CD4-positive, alpha-beta T cell treated with Interleukin-15 for 4 hours (primary cell): ENCODE measurements around the gene SLC6A18.

Experiments used
- DNase-seq: peaks from one replicate; pipeline ENCODE4 v3.0.0-alpha.2; 2020; ENCODE audit warnings: low spot score

Gene SLC6A18

GRCh38 chr5:1203968-1204692 is 21.1 kb upstream of the SLC6A18 start:
- DNase-seq, result no peak

DNA sequence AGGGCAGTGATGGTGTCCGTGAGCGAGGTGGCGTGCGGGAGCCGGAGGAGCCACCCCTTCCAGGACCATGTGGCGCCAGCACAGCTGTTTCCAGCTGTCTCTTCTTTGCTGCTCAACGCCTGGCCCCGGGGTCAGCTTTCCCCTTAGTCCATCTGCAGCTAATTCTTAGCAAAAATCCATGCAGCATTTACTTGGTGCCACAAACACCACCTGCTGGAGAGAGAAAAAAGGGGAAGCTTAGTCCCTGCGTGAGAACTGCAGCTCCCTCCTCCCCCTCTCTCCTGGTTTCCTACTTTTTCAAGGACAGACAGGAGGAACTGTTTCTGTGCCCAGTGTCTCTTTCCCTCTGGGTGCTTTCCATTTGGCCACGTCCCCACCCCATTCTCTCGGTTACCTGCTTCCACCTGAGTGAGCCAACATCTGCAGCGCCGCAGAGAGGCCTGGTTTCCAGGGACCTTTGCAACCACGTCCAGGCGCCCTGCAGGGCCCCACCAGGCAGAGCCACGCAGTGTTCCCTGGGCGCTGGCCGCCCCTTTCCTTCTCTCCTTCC is 20.4 kb upstream of the SLC6A18 start:
- DNase-seq, result no peak

GRCh38 chr5:1205255-1206180 is 19.7 kb upstream of the SLC6A18 start:
- no peak for DNase-seq

GRCh38 chr5:1206521-1207412 is 18.4 kb upstream of the SLC6A18 start:
- no peak for DNase-seq

- no peak for DNase-seq
Observed at GRCh38 chr5:1207555-1207954, 17.6 kb upstream of the SLC6A18 start.

DNA sequence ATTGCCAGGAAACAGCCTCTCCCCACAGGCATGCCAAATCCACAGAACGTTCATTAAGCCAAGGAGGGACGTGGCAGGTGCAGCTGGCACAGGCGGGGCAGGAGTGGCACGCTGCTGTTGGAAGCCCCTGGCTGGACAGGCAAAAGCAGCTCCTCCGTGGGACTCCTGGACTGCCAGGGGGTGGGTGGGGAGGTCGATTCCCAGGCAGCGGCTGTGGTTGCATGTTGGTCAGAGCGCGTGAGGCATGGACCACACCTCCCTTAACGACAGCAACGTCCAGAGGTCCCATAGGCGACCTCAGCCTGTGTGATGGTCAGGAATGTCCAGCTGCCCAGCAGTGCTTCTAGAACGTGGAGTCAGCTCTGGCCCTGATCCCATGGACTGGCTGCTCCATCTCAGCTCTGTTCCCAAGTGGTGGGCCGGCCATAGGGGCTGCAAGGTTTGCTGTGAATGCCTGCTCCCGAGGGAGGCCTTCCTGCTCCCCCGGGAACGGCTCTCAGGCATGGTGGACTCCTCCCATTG is 16.9 kb upstream of the SLC6A18 start:
- DNase-seq, result no peak

GRCh38 chr5:1208743-1209488 is 16.3 kb upstream of the SLC6A18 start:
- no peak for DNase-seq

- DNase-seq, result no peak
Observed at GRCh38 chr5:1209489-1209852, 15.7 kb upstream of the SLC6A18 start.

- DNase-seq, result no peak
Observed at GRCh38 chr5:1209896-1210776, 15.0 kb upstream of the SLC6A18 start.

DNA sequence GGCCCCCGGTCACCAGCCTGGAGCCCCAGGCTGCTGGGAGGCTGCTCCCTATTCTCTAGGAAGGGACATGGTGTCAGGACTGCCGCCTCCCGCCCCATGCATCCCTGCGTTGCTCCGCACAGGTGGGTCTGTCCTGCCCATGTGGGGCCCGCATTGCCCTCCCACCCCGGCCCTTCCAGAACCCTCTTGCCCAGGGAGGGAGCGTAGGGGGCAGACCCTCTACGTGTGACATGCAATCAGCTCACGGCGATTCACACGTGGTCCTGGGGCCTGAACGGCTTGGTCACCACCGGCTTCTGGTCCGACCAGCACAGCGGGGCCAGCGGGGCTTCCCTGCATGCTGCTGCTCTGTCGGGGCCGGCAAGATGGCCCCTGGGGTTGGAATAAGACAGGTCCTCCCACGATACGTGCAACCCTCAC is 14.3 kb upstream of the SLC6A18 start:
- no peak for DNase-seq

GRCh38 chr5:1211701-1212100 is 13.5 kb upstream of the SLC6A18 start:
- DNase-seq, result no peak

DNA sequence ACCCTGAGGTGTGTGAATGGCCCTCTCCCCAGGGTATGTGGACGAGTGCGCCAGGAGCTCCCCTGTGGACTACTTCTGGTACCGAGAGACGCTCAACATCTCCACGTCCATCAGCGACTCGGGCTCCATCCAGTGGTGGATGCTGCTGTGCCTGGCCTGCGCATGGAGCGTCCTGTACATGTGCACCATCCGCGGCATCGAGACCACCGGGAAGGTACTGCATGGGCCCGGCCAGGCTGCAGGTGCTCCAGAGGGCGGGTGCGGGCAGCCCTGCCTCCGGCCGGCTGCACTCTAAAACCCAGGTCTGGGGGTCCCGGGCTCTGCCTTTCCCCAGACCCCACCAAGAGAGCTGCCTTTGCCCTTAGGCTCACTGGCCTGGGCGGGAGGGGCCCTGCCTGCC is 12.9 kb upstream of the SLC6A18 start:
- no peak for DNase-seq

GRCh38 chr5:1212881-1213280 is 12.3 kb upstream of the SLC6A18 start:
- DNase-seq, result no peak

DNA sequence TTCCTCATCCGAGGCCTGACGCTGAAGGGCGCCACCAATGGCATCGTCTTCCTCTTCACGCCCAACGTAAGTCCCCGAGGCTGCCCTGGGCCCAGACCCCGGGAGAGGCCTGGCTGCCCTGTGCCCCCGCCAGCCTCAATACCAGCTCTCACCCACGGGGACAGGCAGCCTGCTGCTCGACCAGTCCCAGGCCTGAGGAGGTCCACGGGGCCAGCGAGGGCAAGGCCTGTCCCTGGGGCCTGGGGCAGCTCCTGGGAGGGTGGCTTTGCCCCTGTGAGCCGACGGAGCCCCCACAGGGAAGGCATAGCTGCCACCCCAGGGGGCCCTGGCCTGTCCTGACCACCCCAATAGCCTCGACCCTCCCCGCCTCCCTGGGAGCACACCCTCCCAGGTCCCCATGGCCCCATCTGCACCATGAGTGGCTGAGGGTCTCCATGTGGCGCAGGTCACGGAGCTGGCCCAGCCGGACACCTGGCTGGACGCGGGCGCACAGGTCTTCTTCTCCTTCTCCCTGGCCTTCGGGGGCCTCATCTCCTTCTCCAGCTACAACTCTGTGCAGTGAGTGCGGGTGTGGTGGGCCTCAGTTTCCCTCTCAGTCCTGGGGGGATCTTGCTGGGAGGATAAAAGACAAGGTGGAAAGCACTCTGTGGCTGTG is 11.5 kb upstream of the SLC6A18 start:
- DNase-seq, result no peak

GRCh38 chr5:1214163-1214935 is 10.8 kb upstream of the SLC6A18 start:
- no peak for DNase-seq

- DNase-seq, result no peak
Observed at GRCh38 chr5:1214936-1215220, 10.3 kb upstream of the SLC6A18 start.

DNA sequence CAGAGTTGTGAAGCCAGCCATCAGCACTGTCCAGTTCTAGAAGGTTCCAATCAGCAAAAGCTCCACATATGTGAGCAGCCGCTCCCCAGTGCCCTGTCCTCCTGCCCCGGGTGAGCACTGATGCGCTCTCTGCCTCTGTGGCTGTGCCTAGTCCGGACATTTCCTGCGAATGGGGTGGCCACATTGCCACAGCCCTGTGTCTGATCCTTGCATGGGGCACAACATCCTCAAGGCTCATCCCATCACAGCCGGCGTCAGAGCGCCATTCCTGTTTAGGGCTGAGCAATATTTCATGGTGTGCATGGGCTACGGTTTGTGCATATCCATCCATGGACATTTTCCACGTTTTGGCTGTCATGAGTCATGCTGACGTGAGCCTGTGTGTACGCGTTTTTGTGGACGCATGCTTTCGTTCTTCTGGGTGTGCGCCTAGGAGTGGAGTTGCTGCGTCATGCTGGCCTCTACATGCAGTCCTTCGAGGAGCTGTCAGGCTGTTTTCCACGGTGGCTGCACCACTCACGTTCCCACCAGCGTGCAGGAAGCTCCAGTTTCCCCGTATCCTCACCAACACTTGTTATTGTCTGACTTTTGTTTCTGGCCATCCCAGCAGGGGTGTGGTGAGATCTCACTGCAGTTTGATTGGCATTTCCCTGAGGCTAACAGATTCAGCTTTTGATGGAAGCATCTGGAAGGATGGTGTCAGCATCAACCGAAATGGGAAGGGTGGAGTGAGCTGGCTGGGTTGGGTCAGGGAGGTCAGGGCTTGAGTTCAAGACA is 9.7 kb upstream of the SLC6A18 start:
- no peak for DNase-seq
